ENCODE data around the gene TRIM47. TPM values are rescaled to one million over a fixed set of nuclear protein-coding genes. Genes with fewer than 3 reads are reported as not detected.
"Not testable (repeated sequence)": the region's sequence is repeated elsewhere in the genome, so short reads cannot be mapped to it uniquely, and the experiment has no call there.

Gene TRIM47
- total RNA-seq, 1 donor from 2014 or later = 68.2 TPM

DNA sequence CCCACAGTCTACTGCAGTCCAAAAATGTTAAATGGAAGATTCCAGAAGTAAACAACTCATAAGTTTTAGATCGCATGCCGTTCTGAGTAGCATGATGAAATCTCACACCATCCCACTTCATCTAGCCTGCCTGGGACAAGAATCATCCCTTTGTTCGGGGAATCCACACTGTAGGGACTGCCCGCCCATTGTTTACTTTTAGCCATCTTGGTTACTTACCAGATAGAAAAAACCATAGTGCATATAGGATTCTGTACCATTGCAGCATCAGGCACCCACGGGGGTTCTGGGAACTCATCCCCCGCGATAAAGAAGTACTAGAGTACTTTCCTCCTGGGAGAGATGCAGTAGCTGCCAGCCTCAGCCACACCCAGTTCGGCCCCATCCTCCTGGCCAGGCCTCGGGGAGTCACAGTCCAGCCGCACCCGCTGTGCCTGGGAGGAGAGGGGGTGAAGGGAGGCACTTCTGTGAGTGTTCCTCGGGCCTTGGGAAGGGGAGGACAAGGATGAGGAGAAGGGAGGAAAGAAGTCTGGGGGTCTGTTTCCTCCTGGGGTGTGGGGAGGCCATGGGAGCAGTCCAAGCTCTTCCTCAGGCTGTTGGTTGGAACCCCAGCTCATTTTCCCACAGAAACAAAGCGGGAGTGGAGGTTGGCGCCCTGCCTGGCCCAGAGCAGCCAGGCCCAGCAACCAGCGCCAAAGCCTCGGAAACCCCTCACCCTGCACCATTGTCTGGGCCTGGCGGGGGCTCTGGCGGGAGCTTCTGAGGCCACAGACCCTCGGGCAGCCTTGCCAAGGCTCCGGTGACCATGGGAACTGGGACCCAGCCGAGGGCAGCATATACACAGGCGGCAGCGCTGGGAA lies 8.9 kb downstream of the TRIM47 start:
- no peak for DNase-seq (ENCODE audit: low spot score)

GRCh38 chr17:75868730-75869281 lies 9.6 kb downstream of the TRIM47 start:
- not testable (repeated sequence) for DNase-seq (ENCODE audit: low spot score)

DNA sequence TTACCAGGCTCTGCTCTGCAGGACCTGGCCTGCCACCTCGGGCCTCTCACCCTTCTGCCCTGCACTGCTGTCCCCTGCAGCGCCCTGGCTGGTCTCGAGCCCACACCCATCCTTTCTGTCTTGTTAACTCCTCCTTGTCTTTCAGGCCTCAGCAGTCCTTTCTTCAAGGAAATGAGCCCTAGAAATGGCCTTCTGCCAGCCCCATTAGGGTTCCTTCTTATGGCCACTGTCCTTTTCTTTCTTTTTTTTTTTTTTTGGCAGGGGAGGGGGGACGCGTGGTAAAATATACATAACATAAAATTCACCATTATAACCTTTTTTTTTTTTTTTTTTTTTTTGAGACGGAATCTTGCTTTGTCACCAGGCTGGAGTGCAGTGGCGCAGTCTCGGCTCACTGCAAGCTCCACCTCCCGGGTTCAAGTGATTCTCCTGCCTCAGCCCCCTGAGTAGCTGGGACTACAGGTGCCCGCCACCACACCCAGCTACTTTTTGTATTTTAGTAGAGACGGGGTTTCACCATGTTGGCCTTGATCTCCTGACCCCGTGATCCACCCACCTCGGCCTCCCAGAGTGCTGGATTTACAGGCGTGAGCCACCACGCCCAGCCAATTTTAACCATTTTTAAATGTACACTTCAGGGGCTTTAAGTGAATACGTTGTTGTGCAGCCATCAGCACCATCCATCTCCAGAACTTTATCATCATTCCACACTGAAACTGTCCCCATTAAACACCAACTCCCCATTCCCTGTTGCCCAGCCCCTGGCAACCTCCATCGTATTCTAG lies 12.8 kb downstream of the TRIM47 start:
- not testable (repeated sequence) for DNase-seq (ENCODE audit: low spot score)

DNA sequence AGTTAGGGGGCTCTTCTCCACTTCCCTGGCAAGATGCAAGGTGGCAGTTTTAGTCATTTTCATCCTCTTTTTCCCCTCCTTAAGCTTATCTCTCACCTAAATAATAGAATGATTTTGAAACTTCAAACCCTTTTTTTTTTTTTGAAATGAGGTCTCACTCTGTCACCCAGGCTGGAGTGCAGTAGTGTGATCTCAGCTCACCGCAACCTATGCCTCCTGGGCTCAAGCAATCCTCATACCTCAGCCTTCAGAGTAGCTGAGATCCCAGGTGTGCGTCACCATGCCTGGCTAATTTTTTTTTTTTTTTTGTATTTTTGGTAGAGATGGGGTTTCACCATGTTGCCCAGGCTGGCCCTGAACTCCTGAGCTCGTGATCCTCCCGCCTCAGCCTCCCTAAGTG lies 13.5 kb downstream of the TRIM47 start:
- not testable (repeated sequence) for DNase-seq (ENCODE audit: low spot score)

DNA sequence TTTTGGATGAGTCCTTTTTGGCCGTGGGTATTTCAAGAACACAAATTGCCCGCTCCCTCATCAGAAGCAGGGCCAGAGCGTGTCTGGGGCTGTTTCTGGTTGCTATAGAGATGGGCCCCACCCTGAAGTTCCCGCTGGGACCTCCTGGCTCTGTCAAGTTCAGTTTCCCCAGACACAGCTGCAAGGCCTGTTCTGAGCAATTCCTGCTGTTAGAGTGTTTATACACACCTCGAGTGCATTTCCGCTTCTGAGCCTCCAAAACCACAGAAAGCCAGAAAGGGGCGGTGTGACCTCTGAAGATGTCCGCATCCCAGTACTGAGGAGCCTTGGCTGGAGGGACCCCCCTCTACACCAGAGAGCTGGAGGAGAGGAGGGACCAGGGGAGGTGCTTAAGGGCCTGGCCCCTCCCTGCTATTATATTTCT lies 13.9 kb downstream of the TRIM47 start:
- no peak for DNase-seq (ENCODE audit: low spot score)

GRCh38 chr17:75861927-75862317 lies 16.5 kb downstream of the TRIM47 start:
- no peak for DNase-seq (ENCODE audit: low spot score)

DNA sequence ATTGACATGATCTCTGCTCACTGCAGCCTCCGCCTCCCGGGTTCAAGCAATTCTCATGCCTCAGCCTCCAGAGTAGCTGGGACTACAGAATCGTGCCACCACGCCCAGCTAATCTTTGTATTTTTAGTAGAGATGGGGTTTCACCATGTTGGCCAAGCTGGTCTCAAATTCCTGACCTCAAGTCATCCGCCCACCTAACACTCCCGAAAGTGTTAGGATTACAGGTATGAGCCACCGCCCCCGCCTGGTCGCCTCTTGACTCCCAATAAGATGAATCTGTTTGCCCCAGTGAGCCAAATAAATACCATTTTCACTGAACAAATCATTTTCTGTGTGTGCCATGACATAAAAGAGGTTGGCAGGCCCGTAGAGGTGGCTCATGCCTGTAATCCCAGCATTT lies 19.0 kb downstream of the TRIM47 start:
- not testable (repeated sequence) for DNase-seq (ENCODE audit: low spot score)

- no peak for DNase-seq (ENCODE audit: low spot score)
Measured at GRCh38 chr17:75856062-75856756, 22.2 kb downstream of the TRIM47 start.

GRCh38 chr17:75855310-75856061 lies 22.9 kb downstream of the TRIM47 start, which contains the start of gene WBP2:
Gene WBP2, minus strand, starts transcription at chr17:75855335. Its CDS starts 38 bp downstream, at chr17:75855297.
- peak; percentile 99 for DNase-seq (ENCODE audit: low spot score)

- no peak for DNase-seq (ENCODE audit: low spot score)
Measured at GRCh38 chr17:75854881-75855309, 23.5 kb downstream of the TRIM47 start.

DNA sequence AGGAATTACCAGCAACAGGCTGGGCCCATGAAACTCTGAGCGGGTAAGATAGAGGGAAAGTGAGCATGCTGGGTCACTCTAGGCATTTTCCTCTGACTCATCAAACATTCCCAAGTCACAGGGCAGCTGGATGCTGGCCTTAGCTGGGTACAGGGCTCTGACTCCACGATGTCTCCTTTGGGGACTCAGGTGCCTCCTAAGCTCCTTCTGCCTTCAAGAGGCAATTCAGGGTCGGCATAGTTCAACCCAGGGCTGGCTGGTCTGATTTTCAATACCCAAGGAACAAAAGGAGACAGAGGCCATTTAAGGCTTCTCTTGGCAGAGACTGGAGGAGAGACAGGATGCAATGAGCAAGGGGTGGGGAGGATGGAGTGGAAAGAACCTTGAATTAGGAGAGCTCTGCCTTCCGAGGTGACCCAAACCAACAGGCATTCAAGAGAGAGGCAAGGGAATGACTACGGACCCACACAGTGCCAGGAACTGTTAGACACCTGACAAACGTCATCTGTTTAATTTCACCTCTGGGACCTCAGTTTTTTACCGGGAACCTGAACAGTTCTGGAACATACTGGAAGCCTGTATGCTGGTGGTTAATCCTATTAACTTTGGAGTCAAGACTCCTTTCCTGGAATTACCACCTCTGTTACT lies 24.2 kb downstream of the TRIM47 start:
- no peak for DNase-seq (ENCODE audit: low spot score)

DNA sequence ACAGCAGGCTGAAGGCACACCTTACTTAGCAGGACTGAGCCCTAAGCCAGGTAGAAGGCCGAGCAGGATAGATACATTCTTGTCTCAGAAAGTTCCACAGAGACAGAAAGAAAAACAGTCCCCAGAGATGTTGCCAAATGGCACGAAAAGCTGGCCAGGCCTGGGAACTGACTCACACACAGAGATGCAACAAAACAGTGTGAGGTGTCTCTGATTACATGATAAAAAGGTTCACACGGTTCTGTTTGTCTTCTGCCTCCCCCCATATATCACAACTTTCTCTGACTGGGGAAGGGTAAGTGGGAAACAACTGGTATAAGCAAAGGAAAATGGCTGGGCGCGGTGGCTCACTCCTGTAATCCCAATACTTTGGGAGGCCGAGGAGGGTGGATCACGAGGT lies 24.9 kb downstream of the TRIM47 start:
- DNase-seq (ENCODE audit: low spot score) = no peak

- not testable (repeated sequence) for DNase-seq (ENCODE audit: low spot score)
Measured at GRCh38 chr17:75851693-75851991, 26.7 kb downstream of the TRIM47 start.

DNA sequence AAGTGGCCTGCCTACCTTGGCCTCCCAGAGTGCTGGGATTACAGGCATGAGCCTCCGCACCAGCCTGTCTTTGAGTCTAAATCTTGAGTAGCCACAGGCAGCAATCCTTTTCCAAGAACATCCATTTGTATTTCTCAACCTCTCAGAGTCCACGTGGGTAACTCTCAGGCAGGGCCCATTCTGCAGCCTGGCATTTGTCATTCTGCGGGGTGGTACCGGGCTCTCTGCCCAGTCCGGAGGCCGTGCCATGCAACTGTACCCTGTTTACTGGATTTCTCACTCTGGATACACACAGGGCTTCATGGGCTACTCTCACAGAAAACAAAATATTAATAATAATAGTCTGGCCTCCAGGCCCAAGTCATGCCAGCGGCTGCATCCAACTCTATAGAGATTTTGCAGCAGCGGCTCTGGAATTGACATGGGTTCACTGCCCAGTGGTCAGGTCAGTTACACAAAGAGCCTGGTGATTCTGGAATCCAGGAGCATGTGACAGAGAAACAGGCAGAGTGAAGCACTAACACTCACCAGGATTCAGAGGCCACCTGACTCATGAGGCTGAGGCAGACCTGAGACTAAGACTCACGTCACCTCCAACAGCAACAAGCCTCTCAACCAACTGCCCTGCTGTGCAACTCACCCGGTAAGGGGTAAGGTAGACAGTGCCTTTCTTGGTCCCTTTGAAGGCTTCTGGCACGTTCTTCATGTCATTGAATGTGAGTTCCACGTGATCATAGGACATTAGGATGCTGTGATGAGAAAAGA lies 27.3 kb downstream of the TRIM47 start:
- DNase-seq (ENCODE audit: low spot score) = no peak

DNA sequence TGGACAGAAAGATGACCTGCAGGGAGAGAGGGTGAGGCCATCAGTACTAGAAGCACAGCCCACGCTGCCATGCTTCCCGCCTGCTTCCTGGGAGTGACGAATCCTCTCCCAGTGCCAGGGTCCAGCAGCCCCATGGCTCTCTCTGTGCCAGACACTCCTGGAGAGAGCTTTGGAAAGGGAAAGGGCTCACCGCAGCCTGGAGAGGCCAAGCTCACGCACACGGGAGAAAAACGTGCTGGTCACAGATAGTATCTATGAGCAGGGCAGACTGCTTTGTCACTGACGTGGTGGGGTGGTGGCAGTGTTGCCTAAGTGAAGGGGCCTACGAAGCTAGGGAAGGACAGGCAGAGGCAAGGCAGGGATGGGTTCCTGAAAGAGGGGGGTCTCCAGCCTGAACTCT lies 28.7 kb downstream of the TRIM47 start:
- DNase-seq (ENCODE audit: low spot score) = no peak

GRCh38 chr17:75849279-75849646 lies 29.1 kb downstream of the TRIM47 start:
- no peak for DNase-seq (ENCODE audit: low spot score)

DNA sequence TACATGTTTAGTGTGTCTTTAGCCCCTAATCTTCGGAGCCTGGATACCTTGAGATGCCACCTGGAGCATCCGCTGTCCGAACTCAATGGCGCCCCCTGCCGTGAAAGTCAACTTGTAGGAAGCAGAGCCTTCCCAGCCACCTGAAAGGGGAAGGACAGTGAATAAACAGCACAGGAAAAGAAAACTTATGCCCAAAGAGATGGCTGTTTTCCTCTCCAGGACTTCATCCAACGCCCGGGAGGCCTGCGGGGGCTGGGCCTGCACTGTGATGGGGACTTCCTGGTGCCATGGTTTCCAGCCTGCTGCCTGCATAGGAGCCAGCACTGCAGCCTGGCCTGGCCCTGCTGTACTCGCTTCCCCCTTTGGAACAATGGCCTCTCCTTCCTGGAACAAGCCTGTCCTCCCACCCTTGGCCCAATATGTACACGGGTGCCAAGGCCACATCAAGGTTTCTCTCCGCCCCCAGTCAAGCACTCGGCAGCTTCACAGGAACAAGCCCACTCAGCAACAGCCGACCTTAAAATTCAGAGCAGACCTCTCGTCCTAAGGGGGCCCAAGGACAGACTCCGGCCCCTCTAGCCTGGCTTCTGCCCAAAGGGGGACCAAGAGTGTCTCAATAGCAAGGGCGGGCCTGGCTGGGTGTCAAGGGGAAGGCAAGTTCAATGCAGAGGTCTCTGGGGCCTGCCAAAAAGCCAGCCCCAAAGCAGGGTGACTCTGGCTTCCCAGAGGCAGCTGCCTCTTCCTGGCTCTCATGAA lies 29.7 kb downstream of the TRIM47 start:
- DNase-seq (ENCODE audit: low spot score) = peak; percentile 83

- no peak for DNase-seq (ENCODE audit: low spot score)
Measured at GRCh38 chr17:75847614-75848522, 30.5 kb downstream of the TRIM47 start.
